ENCODE data around the gene SEC24D. TPM values are rescaled to one million over a fixed set of nuclear protein-coding genes. Genes with fewer than 3 reads are reported as not detected.

SEC24D gene
- total RNA-seq, 1 donor from 2014 or later: 8.2 TPM

GRCh38 chr4:118734491-118735205 is 101.3 kb downstream of the SEC24D start:
- no peak for TF ChIP-seq CTCF (IDR thresholded peaks at IDR 0.05)
- TF ChIP-seq EZH2phosphoT487 (IDR thresholded peaks at IDR 0.05): no peak
- TF ChIP-seq EZH2 (IDR thresholded peaks at IDR 0.05): no peak
- Histone ChIP-seq H3K4me2 (no peak overlapping the region), H3F3A (ENCODE audit: low read depth) (no peaks in the 10 kb centered on the region), H3K4me1 (no peaks in the 10 kb centered on the region), H3K9me3 (ENCODE audit: low read depth) (no peaks in the 10 kb centered on the region), H2AFZ (replicated peaks) (no peak overlapping the region), H3K36me3 (no peaks in the 10 kb centered on the region), H3K27ac (no peak overlapping the region), H3K9ac (no peak overlapping the region), H3K4me3 (no peak overlapping the region), H3K27me3 (no peaks in the 10 kb centered on the region), H3K79me2 (ENCODE audit: low read depth) (no peaks in the 10 kb centered on the region), H4K20me1 (ENCODE audit: low read depth) (no peaks in the 10 kb centered on the region)
- H3K4me3 Mint-ChIP-seq: no peak overlapping the region
- DNase-seq (ENCODE audit: low spot score): no peak
- no peak overlapping the region for H3K27ac Mint-ChIP-seq
- H3K36me3 Mint-ChIP-seq: peaks cover 3% of the 10 kb centered on the region
- H3K27me3 Mint-ChIP-seq (ENCODE audit: insufficient read depth, low read depth): no peaks in the 10 kb centered on the region
- H3K9me3 Mint-ChIP-seq: no peaks in the 10 kb centered on the region
- no peaks in the 10 kb centered on the region for H3K4me1 Mint-ChIP-seq

GRCh38 chr4:118732591-118733330 is 103.2 kb downstream of the SEC24D start:
- no peaks in the 10 kb centered on the region for H3K9me3 ChIP-seq (ENCODE audit: low read depth)
- no peak for DNase-seq (ENCODE audit: low spot score)

GRCh38 chr4:118730683-118731082 is 105.2 kb downstream of the SEC24D start:
- no peaks in the 10 kb centered on the region for H4K20me1 ChIP-seq (ENCODE audit: low read depth)
- H3F3A ChIP-seq (ENCODE audit: low read depth): no peaks in the 10 kb centered on the region
- TF ChIP-seq EZH2 (IDR thresholded peaks at IDR 0.05) (no peak), CTCF (IDR thresholded peaks at IDR 0.05) (no peak), EZH2phosphoT487 (IDR thresholded peaks at IDR 0.05) (no peak)
- no peaks in the 10 kb centered on the region for H3K27me3 ChIP-seq
- no peaks in the 10 kb centered on the region for H3K4me1 ChIP-seq
- H3K36me3 Mint-ChIP-seq: peaks cover 7% of the 10 kb centered on the region
- H3K9me3 ChIP-seq (ENCODE audit: low read depth): no peaks in the 10 kb centered on the region
- H3K9ac ChIP-seq: no peak overlapping the region
- no peak overlapping the region for H3K27ac ChIP-seq
- no peak for DNase-seq (ENCODE audit: low spot score)
- H3K9me3 Mint-ChIP-seq: no peaks in the 10 kb centered on the region
- no peak overlapping the region for H3K4me3 Mint-ChIP-seq
- H3K79me2 ChIP-seq (ENCODE audit: low read depth): no peaks in the 10 kb centered on the region
- no peaks in the 10 kb centered on the region for H3K27me3 Mint-ChIP-seq (ENCODE audit: insufficient read depth, low read depth)
- no peak overlapping the region for H3K4me3 ChIP-seq
- no peak overlapping the region for H3K27ac Mint-ChIP-seq
- H2AFZ ChIP-seq (replicated peaks): no peak overlapping the region
- H3K36me3 ChIP-seq: no peaks in the 10 kb centered on the region
- no peaks in the 10 kb centered on the region for H3K4me1 Mint-ChIP-seq
- no peak overlapping the region for H3K4me2 ChIP-seq

More at GRCh38 chr4:118732591-118733330, 103.2 kb downstream of the SEC24D start:
- Histone ChIP-seq H4K20me1 (ENCODE audit: low read depth) (no peaks in the 10 kb centered on the region), H3K36me3 (no peaks in the 10 kb centered on the region), H3K79me2 (ENCODE audit: low read depth) (no peaks in the 10 kb centered on the region), H3K27me3 (no peaks in the 10 kb centered on the region), H3K9ac (no peak overlapping the region), H3K4me2 (no peak overlapping the region), H3K4me1 (no peaks in the 10 kb centered on the region), H3K27ac (no peak overlapping the region), H3K4me3 (no peak overlapping the region), H3F3A (ENCODE audit: low read depth) (no peaks in the 10 kb centered on the region), H2AFZ (replicated peaks) (no peak overlapping the region)
- Mint-ChIP-seq H3K36me3 (peaks cover 5% of the 10 kb centered on the region), H3K27me3 (ENCODE audit: insufficient read depth, low read depth) (no peaks in the 10 kb centered on the region), H3K4me3 (no peak overlapping the region), H3K4me1 (no peaks in the 10 kb centered on the region), H3K27ac (no peak overlapping the region), H3K9me3 (no peaks in the 10 kb centered on the region)
- TF ChIP-seq EZH2phosphoT487 (IDR thresholded peaks at IDR 0.05) (no peak), CTCF (IDR thresholded peaks at IDR 0.05) (no peak), EZH2 (IDR thresholded peaks at IDR 0.05) (no peak)

Data from neural progenitor cell (in vitro differentiated cells).